Measurements from ENCODE around the gene KCTD21. TPM values are rescaled to one million over a fixed set of nuclear protein-coding genes. Genes with fewer than 3 reads are reported as not detected.

The KCTD21 gene
- total and polyA plus RNA-seq, 4 donors: 5.8 to 12.6 (median 9.2) TPM

DNA sequence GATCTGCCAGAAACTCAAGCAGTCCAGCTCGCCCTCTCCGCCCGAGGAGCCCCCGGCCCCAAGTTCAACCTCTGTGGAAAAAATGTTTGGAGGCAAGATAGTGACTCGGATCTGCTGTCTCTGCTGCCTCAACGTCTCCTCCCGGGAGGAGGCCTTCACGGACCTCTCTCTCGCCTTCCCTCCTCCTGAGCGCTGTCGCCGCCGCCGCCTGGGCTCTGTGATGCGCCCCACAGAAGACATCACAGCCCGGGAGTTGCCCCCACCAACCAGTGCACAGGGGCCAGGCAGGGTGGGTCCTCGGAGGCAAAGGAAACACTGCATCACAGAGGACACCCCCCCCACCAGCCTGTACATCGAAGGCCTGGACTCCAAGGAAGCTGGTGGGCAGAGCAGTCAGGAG, 21.1 kb upstream of the KCTD21 start:
- no peak overlapping the region for H3K27ac ChIP-seq (ENCODE audit: low read depth in 1 of 2, low read length in 2 of 2)
- H3K4me1 ChIP-seq (ENCODE audit: control insufficient read depth in 4 of 4, insufficient read depth in 4 of 4, low read length in 3 of 4): no peaks in the 10 kb centered on the region
- H3K9me3 ChIP-seq (ENCODE audit: control insufficient read depth in 4 of 4, low read length in 3 of 4): no peaks in the 10 kb centered on the region
- TF ChIP-seq SP1 (IDR thresholded peaks at IDR 0.05): no peak
- no peak for TF ChIP-seq FOXA1 (IDR thresholded peaks at IDR 0.05)
- no peak for TF ChIP-seq HNF4G (IDR thresholded peaks at IDR 0.05)
- TF ChIP-seq EGR1 (IDR thresholded peaks at IDR 0.05; ENCODE audit: low read depth in 2 of 2): no peak
- TF ChIP-seq HNF4A (conservative IDR thresholded peaks at IDR 0.05): no peak
- TF ChIP-seq, protein P1, sequence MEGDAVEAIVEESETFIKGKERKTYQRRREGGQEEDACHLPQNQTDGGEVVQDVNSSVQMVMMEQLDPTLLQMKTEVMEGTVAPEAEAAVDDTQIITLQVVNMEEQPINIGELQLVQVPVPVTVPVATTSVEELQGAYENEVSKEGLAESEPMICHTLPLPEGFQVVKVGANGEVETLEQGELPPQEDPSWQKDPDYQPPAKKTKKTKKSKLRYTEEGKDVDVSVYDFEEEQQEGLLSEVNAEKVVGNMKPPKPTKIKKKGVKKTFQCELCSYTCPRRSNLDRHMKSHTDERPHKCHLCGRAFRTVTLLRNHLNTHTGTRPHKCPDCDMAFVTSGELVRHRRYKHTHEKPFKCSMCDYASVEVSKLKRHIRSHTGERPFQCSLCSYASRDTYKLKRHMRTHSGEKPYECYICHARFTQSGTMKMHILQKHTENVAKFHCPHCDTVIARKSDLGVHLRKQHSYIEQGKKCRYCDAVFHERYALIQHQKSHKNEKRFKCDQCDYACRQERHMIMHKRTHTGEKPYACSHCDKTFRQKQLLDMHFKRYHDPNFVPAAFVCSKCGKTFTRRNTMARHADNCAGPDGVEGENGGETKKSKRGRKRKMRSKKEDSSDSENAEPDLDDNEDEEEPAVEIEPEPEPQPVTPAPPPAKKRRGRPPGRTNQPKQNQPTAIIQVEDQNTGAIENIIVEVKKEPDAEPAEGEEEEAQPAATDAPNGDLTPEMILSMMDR (IDR thresholded peaks at IDR 0.05; ENCODE audit: low read depth, low read length, missing input control): no peak
- TF ChIP-seq ATF3 (IDR thresholded peaks at IDR 0.05): no peak
- no peak for TF ChIP-seq TAF1 (conservative IDR thresholded peaks at IDR 0.05)
- TF ChIP-seq, protein P2, sequence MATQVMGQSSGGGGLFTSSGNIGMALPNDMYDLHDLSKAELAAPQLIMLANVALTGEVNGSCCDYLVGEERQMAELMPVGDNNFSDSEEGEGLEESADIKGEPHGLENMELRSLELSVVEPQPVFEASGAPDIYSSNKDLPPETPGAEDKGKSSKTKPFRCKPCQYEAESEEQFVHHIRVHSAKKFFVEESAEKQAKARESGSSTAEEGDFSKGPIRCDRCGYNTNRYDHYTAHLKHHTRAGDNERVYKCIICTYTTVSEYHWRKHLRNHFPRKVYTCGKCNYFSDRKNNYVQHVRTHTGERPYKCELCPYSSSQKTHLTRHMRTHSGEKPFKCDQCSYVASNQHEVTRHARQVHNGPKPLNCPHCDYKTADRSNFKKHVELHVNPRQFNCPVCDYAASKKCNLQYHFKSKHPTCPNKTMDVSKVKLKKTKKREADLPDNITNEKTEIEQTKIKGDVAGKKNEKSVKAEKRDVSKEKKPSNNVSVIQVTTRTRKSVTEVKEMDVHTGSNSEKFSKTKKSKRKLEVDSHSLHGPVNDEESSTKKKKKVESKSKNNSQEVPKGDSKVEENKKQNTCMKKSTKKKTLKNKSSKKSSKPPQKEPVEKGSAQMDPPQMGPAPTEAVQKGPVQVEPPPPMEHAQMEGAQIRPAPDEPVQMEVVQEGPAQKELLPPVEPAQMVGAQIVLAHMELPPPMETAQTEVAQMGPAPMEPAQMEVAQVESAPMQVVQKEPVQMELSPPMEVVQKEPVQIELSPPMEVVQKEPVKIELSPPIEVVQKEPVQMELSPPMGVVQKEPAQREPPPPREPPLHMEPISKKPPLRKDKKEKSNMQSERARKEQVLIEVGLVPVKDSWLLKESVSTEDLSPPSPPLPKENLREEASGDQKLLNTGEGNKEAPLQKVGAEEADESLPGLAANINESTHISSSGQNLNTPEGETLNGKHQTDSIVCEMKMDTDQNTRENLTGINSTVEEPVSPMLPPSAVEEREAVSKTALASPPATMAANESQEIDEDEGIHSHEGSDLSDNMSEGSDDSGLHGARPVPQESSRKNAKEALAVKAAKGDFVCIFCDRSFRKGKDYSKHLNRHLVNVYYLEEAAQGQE (IDR thresholded peaks at IDR 0.05): no peak
- no peak for TF ChIP-seq FOXA2 (IDR thresholded peaks at IDR 0.05)
- TF ChIP-seq RAD21 (IDR thresholded peaks at IDR 0.05): no peak
- TF ChIP-seq MAX (IDR thresholded peaks at IDR 0.05): no peak
- TF ChIP-seq JUND (IDR thresholded peaks at IDR 0.05): no peak
- TF ChIP-seq GABPA (IDR thresholded peaks at IDR 0.05 in 1 of 2, conservative IDR thresholded peaks at IDR 0.05 in 1 of 2): no peak
- TF ChIP-seq NR2F2 (IDR thresholded peaks at IDR 0.05): no peak
- no peak for TF ChIP-seq YY1 (IDR thresholded peaks at IDR 0.05)
- no peak for TF ChIP-seq ZBTB33 (IDR thresholded peaks at IDR 0.05)
- no peak for TF ChIP-seq RXRA (IDR thresholded peaks at IDR 0.05)
- no peak overlapping the region for H3K4me3 ChIP-seq (ENCODE audit: low read depth in 1 of 3, low read length in 3 of 3)
- 97% methylated on average over 18 of the region's 18 CpGs for WGBS
- no peaks in the 10 kb centered on the region for H3K27me3 ChIP-seq (ENCODE audit: control insufficient read depth in 4 of 4, insufficient read depth in 4 of 4, low read length in 3 of 4)
- no peak for DNase-seq (ENCODE audit: low spot score)
- H3K9ac ChIP-seq (ENCODE audit: low read depth in 1 of 2, low read length in 2 of 2): no peak overlapping the region
- H3K36me3 ChIP-seq (ENCODE audit: control insufficient read depth in 4 of 4, insufficient read depth in 3 of 4, low read depth in 1 of 4, low read length in 3 of 4): peaks cover 6 to 35% (median 13%) of the 10 kb centered on the region in 4 donors
